ENCODE data around the gene ACAN. TPM values are rescaled to one million over a fixed set of nuclear protein-coding genes. Genes with fewer than 3 reads are reported as not detected.

ACAN gene
- total and polyA plus RNA-seq, 2 donors (not counting 3 experiments of a cell fraction or from before 2014, with no cell fraction given), result not detected

GRCh38 chr15:88880944-88881740 is 77.9 kb downstream of the ACAN start:
- ChIA-PET CTCF (interaction anchor here (0.8 to 5.3 kb wide), 7 partner anchors 10 to 297 kb away, joined by 3 to 29 read pairs (median 4); no protein-coding TSS in a partner anchor), POLR2A (no interaction called here)
- Histone ChIP-seq H3K27me3 (ENCODE audit: control insufficient read depth in 2 of 2, insufficient read depth in 2 of 2, low read length in 2 of 2) (no peaks in the 10 kb centered on the region), H3K27ac (ENCODE audit: insufficient read depth, low read depth, low read length) (no peak overlapping the region), H3K79me2 (ENCODE audit: control insufficient read depth, insufficient read depth, low read length) (no peaks in the 10 kb centered on the region), H3K9me1 (replicated peaks; ENCODE audit: control insufficient read depth, extremely low read depth, insufficient read depth, low read length) (no peaks in the 10 kb centered on the region), H3K4me1 (ENCODE audit: control insufficient read depth, extremely low read depth, insufficient read depth, low read length) (no peaks in the 10 kb centered on the region), H3K4me2 (ENCODE audit: insufficient read depth, low read length) (no peak overlapping the region), H3K4me3 (replicated peaks in 1 of 3; ENCODE audit: insufficient read depth in 1 of 3, low read depth in 1 of 3, low read length in 3 of 3) (no peak overlapping the region), H3K9me3 (replicated peaks; ENCODE audit: control insufficient read depth, insufficient read depth, low read length) (no peaks in the 10 kb centered on the region), H2AFZ (ENCODE audit: low read depth, low read length) (no peak overlapping the region), H4K20me1 (replicated peaks; ENCODE audit: control insufficient read depth, extremely low read depth, insufficient read depth, low read length) (no peaks in the 10 kb centered on the region), H3K9ac (replicated peaks; ENCODE audit: extremely low read depth, insufficient read depth, low read length) (no peak overlapping the region), H3K36me3 (ENCODE audit: control insufficient read depth in 2 of 2, extremely low read depth in 1 of 2, insufficient read depth in 2 of 2, low read length in 2 of 2) (peaks cover 0 to 39% of the 10 kb centered on the region in 2 experiments)
- FAIRE-seq (no peak), DNase-seq (ENCODE audit: low read depth, low spot score) (no peak)
- TF ChIP-seq MAX (IDR thresholded peaks at IDR 0.05; ENCODE audit: insufficient read depth, insufficient read length) (no peak), GATA2 (IDR thresholded peaks at IDR 0.05; ENCODE audit: insufficient read depth, insufficient read length, low read depth, low read length) (no peak), FOS (IDR thresholded peaks at IDR 0.05; ENCODE audit: borderline replicate concordance, insufficient read depth, low read length) (no peak), POLR2A (IDR thresholded peaks at IDR 0.05; ENCODE audit: low read depth, low read length) (no peak), POLR2AphosphoS5 (IDR thresholded peaks at IDR 0.05; ENCODE audit: insufficient read depth, low read depth, low read length) (no peak), JUN (IDR thresholded peaks at IDR 0.05; ENCODE audit: borderline replicate concordance, insufficient read depth, insufficient read length, low read depth) (no peak), CTCF (IDR thresholded peaks at IDR 0.05; ENCODE audit: extremely low read depth in 1 of 2, insufficient read depth in 1 of 2, low read depth in 1 of 2, low read length in 2 of 2) (no peak), EZH2 (IDR thresholded peaks at IDR 0.05; ENCODE audit: borderline replicate concordance, low read depth, low read length, severe bottlenecking) (no peak), MYC (IDR thresholded peaks at IDR 0.05; ENCODE audit: low read depth, low read length) (no peak)
- no TSS peak for BruUV-seq (replicated peaks)
- intact Hi-C loops (cut with micrococcal nuclease) (no loop called here), dilution Hi-C loops (cut with MboI; ENCODE audit: extremely low pct_ligation_motif_present, low sequenced_read_pairs) (no loop called here)
